IMR-90 (cell line): ENCODE results near the gene UBXN11.

Experiments
- CTCF ChIP-seq: conservative IDR thresholded peaks from 2 replicates; pipeline ENCODE4 v1.5.1; 2012; ENCODE audit warnings: mild to moderate bottlenecking, low read depth, low read length, improper control_type of control experiment
- ELK1 ChIP-seq: fragments of 150-350 bp; IDR thresholded peaks from 2 replicates; pipeline ENCODE4 v1.6.1; 2016; ENCODE audit warnings: low read depth, mild to moderate bottlenecking, low read length, moderate library complexity, borderline replicate concordance
- MAFK ChIP-seq: IDR thresholded peaks from 2 replicates; pipeline ENCODE4 v1.6.1; 2012; ENCODE audit warnings: low read depth, low read length, improper control_type of control experiment
- MAZ ChIP-seq: IDR thresholded peaks from 2 replicates; pipeline ENCODE4 v1.6.1; 2012; ENCODE audit warnings: low read depth, mild to moderate bottlenecking, low read length, improper control_type of control experiment, moderate library complexity, borderline replicate concordance
- MXI1 ChIP-seq: IDR thresholded peaks from 2 replicates; pipeline ENCODE4 v1.6.1; 2012; ENCODE audit warnings: low read depth, mild to moderate bottlenecking, low read length, moderate library complexity, borderline replicate concordance
- POLR2A ChIP-seq: IDR thresholded peaks from 2 replicates; pipeline ENCODE4 v1.6.1; 2012; ENCODE audit warnings: mild to moderate bottlenecking, low read depth, low read length
- RAD21 ChIP-seq: IDR thresholded peaks from 2 replicates; pipeline ENCODE4 v1.6.1; 2012; ENCODE audit warnings: low read length, improper control_type of control experiment
- RFX5 ChIP-seq: IDR thresholded peaks from 2 replicates; pipeline ENCODE4 v1.8.0; 2012; ENCODE audit warnings: low read depth, mild to moderate bottlenecking, low read length, moderate library complexity
- SMC3 ChIP-seq: fragments of 150-350 bp; IDR thresholded peaks from 2 replicates; pipeline ENCODE4 v1.6.1; 2016; ENCODE audit warnings: low read depth, mild to moderate bottlenecking, antibody characterized with exemption, low read length, moderate library complexity
- USF2 ChIP-seq: fragments of 150-350 bp; IDR thresholded peaks from 2 replicates; pipeline ENCODE4 v1.6.1; 2017; ENCODE audit warnings: mild to moderate bottlenecking, antibody characterized with exemption, low read length, low read depth

- TF ChIP-seq MXI1 = no peak
- TF ChIP-seq MAFK = no peak
- no peak for TF ChIP-seq SMC3
- TF ChIP-seq MAZ = no peak
- no peak for TF ChIP-seq POLR2A
- no peak for TF ChIP-seq CTCF
- no peak for TF ChIP-seq RFX5
- TF ChIP-seq RAD21 = no peak
- no peak for TF ChIP-seq ELK1
- no peak for TF ChIP-seq USF2
Measured at GRCh38 chr1:26300578-26301275, 5.7 kb downstream of the UBXN11 start.
